Left kidney (tissue), 2 donors: ENCODE results near the gene ZFP91. TPM values are rescaled to one million over a fixed set of nuclear protein-coding genes. Genes with fewer than 3 reads are reported as not detected.

Experiments used
- DNase-seq: peaks from one replicate; pipeline ENCODE4 v3.0.0-alpha.2; 2013
- polyA plus RNA-seq: library from polyadenylated mRNA; unstranded; fragments of 120-200 nt; gene quantifications from one replicate; pipeline ENCODE4 v1.2.1, GENCODE V29; 2013; ENCODE audit not compliant: insufficient read length

The ZFP91 gene
- polyA plus RNA-seq, 1 donor = 72.5 TPM

DNA sequence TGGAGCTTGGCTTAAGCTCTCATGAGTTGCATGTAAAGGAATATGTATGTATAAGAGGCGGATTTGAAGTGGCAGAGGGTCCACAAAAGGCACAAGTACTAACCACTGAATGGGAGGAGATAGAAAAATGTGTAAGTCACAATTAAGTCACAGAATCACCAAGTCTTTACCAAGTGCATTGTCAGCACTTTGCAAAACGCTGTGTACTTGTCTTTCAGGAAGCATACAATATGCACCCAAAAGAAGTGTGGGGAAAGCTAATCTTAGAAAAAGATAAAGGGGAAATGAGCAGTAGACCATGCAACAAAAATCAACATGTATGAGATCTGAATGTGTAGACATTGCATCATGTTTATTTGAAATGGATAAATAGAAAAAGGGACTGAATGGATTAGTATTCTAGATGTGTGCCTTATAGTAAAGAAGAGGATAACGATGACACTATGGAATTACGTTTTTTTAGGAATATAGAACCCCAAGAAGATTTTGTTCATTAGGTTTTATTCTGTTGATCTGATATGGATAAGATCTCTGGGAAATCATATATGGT is 48.1 kb downstream of the ZFP91 start:
- no peak for DNase-seq

DNA sequence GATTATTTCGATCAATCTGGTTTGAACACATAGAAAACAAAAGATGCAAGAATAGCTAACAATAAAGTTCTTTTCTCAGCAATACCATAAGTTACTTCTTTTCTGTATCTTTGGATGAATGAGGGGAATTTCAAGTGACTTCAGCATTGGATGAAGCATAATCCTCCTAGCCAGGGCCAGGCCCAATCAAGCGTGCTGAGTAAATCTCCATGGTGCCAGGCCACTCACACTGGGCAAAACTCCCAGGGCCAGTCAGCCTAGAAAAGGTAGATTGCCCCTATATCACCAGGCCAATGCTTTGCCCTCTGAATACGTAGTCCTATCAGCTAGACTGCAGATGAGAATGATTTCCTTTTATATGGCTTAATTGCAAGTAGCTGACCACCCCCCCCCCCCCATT is 49.6 kb downstream of the ZFP91 start:
- no peak for DNase-seq

DNA sequence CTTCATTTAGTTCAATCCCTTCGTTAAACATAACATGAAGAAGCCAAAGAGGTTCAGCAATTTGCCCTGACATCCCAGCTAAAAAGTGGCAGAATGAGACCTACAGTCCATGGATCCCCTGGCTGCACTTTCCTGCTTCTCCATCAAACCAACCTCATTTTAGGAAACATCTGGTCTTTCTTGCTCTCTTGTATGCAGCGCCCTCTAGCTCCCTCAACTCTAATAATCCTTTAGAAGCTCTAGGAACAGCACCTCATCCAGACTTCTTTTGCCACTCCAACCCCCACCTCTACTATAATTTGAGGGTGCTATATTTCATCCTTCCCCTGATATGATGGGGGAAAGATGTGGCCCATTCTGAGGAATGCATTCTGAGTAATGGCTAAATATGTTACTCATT is 51.0 kb downstream of the ZFP91 start:
- no peak for DNase-seq

DNA sequence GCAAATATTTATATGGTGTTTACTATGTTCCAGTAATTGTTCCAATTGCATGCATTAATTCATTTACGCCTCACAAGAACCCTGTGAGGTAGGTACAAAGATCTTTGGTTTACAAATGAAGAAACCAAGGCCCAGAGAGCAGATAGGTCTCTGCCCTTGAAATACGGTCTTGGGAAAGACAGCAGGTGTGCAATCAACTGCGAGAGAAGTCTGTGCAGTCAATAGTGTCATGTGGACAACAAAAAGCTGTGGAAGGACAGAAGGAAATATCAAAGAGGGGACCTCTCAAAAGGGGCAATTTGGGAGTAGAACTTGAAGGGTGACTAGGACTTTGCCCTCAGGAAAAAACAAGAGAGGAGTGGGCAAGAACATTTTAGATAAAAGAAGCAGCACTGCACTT is 52.5 kb downstream of the ZFP91 start:
- no peak for DNase-seq

DNA sequence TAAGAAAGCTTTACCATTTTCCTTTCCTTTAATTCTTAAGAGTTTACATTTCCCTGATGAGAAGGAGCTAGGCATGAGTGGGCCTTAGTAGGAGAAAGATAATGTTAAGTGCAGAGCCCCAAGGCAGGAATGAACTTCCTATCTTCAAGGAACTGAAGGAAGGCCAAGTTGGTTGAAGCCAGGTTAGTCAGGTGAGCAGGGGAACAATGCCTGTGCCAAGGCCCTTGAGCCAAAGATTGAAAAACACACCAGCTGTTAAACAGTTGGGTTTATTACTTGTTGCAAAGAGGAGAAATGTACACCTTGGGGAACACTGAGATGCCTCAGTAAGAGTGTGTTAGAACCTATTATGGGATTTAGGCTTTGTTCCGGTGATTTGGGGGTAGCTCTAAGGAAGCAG is 53.6 kb downstream of the ZFP91 start:
- no peak for DNase-seq

DNA sequence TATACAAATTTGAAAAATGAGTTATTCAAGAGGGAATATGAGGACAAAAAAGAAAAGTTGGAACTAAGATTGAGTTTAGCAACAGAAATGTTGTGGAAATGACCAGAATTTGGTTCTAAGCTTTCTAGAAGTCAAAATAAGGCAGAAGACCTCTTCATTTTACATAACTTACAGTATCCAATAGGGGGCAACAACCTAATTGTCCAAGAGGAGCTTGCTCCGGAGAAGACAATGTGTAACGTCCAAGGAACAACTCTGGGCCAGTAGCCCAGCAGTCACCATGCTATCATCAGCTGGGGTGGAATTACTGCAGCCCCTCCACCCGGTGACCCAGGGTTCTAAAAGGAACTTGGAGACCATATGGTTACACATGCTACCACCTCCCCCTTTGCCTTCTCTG is 57.7 kb downstream of the ZFP91 start:
- DNase-seq = no peak

DNA sequence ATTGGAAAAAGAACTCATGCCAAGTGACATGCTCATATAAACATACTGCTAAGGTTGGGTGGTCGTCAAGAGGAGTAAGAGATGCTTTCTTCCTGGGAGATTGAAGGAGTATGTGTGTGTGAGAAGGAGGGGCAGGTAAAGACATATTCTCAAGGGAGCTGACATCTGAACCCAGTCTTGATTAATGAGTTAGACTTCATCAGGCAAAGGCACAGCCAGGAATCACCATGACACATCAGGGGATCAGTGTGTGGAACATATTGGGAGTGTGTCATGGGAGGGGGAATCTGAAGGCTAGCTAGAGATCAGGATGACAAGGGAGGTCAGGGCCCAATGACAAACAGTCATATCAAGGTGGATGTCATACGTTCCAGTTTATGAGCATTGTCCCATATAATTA is 58.5 kb downstream of the ZFP91 start:
- DNase-seq = no peak

DNA sequence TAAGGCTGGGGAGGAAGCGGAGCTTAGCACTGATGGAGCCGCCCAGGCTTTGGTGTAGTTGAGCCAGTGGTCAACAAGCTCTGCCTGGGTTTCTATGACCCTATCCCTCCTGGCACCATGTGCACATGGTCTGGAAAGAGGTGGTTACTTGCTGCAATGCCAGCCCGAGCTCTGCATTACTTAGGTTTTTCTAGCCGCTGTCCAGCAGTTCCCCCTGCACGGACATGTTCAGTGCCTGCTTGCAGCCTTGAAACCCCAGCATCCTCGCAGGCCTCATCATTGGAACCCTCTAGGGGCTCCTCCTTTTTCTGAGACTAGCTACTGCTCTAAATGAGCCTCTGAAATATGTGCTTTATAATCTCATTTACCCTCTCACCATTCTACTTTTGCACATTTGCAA is 60.2 kb downstream of the ZFP91 start:
- DNase-seq = no peak

DNA sequence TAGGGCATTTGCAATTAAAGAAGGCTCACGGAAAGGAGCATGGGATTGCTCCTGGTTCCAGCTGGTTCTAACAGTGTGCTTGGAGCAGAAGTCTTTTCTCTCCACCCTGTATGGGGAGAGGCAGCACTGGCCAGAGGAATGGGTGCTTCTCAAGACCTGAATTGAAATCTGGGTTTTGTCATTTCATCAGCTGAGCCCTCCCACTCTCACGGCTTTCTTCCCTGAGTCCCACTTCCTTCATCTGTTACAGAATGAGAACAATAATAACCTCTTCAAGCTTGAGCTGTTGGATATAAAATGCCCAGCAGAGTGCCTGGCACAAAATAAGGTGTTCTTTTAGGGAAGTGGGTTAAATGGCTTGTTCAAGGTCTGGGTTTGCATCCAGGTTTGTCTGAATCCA is 60.8 kb downstream of the ZFP91 start:
- DNase-seq = no peak

DNA sequence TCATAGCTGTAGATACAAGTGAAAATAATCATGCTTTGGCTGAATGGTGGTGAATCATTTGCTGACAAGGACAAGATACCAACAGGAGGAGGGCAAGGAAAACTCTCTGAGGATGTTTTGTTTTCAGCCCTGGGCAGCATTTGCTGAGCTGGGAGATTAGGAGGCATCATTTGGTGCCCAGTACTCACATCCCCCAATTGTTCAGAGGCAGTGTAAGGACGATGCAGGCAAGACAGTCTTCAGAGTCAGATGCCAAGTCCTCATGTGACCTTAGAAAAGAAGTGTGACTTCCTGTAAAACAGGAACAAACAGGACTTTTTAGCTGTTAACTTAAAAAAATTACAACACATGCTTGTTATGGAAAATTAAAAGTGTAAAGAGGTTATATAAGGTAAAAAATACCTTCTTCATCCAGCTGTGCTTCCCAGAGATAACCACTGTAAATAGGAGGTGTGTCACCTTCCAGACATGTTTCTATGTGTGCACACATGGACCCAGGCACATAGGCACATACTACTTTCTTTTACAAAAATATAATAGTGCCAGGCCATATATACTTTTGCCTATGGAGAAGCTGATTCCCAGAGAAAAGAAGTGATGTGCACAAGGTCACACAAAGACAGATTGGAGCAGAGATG is 61.6 kb downstream of the ZFP91 start:
- DNase-seq = no peak

DNA sequence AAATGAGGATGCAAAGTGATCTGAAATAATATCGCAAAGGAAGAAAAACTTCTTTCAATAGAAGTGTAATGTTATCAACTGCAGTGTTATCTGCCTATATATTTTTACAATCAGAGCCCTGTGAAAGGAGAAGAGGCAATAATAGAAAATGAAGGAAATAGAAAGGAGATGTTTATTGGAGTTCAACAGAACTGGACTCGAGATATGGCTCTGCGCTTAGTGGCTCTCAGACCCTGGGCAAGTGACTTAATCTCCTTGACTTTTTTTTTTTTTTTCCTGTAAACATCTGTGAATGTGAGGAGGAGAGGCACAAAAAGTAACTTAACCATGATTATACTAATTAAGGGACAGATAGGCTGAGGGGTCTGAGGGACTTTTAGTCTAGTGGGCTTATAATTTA is 62.5 kb downstream of the ZFP91 start:
- no peak for DNase-seq

DNA sequence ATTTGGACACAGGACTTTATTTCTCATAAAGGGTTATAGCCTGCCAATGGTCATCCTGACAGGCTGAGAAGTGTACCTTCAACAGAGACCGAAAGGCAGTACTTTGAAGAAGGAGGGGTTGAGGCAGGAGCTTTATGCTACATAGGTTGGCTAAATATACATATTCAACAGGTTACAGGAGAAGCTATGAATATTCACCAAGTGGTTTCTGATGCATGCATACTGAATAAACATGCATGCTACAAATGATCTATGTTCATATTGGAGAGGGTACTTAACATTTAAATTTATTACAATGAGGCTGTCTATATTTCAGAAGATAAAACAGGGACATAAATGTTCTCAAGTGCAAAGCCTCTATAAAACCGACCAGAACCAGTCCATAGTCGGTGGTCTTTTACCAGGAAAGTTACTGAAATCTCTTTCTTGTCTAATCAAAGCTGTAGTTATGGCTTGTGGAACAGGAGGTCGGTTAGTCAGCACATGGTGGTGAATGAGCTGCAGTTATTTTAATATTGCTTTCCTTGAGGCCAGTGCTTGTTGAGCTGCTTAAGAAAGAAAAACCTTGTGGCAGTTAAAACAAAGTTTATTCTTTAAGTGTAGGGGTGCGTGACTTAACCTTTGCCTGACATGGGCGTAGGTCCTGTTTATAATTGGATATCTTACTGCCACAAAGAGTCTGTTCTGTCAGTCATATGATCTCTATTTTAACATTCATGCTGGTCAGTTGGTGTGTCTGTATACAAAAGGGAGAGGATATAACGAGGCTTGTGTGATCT is 63.1 kb downstream of the ZFP91 start:
- DNase-seq = no peak

DNA sequence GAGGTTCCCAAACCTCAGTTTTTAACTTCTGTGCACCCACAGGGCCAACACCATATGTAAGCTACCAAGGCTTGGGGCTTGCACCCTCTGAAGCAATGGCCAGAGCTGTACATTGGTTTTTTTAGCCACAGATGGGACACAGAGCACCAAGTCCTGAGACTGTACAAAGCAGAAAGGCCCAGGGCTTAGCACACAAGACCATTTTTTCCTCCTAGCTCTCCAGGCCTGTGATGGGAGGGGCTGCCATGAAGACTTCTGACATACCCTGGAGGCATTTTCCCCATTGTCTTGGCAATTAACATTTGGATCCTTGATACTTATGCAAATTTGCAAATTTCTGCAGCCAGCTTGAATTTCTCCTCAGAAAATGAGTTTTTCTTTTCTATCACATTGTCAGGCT is 67.0 kb downstream of the ZFP91 start:
- no peak for DNase-seq

DNA sequence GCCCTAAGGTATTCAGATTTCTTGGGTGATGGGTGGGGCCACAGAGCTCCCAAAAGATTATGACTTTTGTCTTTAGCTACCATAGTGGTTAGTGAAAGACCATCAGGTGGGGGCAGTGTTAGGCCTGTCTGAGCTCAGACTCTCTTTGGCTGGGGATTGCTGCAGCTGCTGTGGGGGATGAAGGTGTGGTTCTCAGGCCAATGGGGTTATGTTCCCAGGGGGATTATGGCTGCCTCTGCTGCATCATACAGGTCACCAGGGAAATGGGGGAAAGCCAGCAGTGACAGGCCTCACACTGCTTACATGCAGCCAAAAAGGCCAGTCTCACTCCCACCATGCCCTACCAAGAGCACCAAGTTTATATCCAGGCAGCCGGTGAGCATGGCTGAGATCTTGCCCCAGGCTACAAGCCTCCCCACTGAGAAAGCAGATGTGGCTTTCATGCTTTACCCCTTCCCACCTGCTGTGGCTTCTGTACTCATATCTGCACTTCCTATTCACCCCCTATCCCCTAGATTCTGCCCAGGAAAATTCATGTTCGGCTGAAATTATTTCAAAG is 68.4 kb downstream of the ZFP91 start:
- no peak for DNase-seq

DNA sequence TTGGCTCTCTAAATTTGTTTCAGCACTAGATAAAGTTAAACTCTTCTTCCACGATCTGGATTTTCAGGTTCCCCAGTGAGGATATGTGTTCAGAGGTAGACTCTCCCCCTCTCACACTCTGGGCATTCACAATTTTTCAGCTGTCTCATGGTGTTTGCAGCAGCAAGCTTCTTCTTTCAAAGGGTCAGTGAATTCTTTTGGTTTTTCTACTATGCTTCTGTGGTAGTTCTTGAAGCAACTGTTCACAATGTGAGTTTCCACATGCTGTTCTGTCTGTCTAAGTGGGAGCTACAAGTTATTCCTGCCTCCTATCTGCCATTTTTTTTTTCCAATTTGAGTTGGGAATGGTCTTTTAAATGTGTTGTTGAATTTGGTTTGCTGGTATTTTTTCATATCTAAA is 69.0 kb downstream of the ZFP91 start:
- no peak for DNase-seq

DNA sequence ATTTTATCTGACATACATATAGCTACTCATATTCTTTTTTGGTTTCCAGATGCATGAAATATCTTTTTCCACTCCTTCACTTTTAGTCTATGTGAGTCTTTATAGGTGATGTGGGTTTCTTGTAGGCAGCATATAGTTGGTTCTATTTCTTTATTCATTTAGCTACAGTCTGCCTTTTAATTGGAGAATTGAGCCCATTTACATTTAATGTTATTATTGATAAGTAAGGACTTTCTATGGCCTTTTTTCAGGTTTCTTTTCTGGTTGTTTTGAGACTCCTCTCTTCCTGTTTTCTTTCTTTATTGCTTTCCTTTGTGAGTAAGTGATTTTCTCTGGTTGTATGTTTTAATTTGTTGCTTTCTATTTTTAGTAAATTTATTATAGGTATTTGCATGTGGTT is 70.8 kb downstream of the ZFP91 start:
- DNase-seq = no peak

DNA sequence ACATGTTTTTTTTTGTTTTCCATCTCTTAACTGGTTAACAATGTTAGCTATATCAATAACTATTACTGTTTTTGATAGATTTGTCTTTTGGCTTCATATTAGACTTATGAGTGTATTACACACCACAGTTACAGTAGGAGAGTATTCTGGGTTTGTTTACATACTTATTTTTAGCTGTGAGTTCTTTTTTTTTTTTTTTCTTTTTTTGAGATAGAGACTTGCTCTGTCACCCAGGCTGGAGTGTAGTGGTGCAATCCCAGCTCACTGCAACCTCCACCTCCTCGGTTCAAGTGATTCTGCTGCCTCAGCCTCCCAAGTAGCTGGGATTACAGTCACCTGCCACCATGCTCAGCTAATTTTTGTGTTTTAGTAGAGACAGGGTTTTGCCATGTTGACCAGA is 71.6 kb downstream of the ZFP91 start:
- no peak for DNase-seq

DNA sequence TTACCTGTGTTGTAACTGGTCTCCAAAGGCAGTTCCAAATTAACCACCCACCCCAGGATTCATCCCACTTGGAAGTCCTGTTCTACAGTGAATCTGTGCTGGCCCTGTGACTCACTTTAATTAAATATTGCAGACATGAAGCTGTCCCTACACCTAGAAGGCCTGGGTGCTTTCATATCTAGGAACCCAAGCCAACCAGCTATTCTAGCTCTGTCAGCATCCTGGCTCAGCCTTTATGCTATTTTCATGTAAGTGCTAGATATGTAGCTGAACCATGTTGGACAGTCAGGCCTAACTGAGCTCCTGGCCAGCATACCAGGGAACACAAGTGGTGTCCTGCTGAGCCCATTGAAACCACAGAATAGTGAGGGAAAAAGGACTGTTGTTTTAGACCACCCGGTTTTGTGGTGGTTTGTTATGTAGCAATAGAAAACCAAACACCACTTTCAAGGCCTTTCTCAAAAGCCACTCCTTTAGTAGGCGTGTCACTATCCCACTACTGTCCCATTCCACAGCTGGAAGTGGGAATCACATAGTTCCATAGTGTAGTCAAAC is 73.9 kb downstream of the ZFP91 start:
- DNase-seq = no peak

DNA sequence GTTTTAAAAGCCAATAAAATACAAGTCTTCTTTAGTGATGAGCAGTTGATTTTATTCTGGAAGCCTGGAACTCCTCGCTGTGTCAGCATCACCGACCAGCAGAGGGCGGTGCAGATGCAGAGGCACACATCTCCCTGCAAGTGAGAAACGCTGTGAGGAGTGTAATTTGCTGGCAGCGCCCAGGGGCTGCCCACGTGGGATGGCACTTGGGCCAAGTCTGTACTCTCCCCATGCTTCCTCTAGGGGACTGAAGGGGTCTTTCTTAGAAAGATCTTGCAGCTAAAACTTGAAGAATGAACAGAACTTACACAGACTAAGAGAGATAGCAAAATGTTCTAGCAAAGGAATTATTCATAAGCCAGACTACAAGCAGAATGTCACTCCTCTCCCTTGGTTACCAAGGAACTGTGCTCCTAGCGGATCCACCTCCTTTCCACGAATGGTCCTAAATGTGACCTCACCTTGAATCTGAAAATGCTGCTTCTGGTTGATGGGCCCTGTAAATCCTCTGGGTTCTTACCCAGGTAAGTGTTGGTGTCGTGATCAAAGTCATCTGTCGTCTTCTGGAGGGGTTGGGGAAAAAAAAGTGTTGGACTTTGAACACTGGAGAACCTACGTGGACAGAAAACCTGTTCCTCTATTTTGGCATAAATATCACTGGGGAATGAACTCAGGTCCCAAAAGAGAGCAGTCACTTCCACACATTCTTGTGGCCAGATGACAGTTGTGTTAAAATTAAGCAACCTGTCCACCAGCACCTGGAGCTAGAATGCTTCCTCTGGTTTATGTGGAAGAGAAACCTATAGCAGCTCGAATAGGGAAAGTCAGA is 75.4 kb downstream of the ZFP91 start:
- DNase-seq = peak; percentile 53

DNA sequence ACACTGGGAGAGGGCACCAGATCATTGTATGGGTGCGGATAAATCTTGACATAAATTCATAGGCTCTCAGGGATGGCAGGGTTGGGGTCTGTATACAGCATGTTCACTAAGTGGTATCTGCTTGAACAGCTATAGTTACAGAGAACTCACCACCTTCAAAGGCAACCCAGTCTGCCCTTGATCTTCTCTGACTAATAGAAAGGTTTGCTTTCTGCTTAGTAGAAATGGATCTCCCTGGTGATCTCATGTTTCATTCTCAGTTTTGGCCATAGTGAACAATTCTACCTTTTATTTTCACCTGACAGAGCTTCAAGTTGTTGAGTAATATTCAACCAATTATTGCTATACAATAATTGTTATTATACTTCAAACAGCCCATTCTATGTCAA is 76.0 kb downstream of the ZFP91 start:
- DNase-seq = no peak

DNA sequence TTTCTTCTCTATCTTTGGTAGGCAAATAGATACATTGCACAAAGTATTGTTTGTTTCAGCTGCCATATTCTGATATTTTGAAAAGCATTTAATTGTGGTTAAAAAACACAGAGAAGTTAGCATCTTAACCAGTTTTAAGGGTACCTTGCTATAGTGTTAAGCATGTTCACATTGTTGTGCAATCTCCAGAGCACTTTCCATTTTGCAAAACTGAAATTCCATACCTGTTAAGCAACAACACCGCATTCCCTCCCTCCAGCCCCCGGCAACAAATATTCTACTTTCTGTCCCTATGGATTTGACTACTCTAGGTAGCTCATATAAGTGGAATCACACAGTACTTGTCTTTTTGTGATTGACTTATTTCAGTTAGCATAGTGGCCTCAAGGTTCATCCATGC is 77.5 kb downstream of the ZFP91 start:
- no peak for DNase-seq

DNA sequence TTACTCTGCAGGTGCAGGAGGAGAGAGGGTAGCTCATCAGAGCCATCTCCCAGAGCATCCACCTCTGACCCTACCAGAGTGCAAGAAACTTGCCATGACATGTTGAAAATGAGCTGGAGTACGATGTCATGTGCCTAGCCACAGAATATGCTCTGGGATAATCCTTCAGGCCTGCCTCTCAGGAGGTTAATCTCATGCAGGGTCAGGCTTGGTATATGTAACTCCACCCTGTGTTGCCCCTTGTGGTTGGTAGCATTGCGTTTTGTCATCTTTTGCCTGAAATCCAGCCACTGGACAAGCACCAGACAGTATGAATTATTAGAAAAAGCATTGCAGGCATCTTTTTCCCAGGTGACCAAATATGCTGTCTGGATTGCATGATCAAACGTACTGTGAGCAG is 79.8 kb downstream of the ZFP91 start:
- DNase-seq = no peak
